Measurements from ENCODE around the gene MAPKBP1. TPM values are rescaled to one million over a fixed set of nuclear protein-coding genes. Genes with fewer than 3 reads are reported as not detected.

MAPKBP1 gene
- total and polyA plus RNA-seq, 2 of the 13 experiments (the other 11 are each of a cell fraction or from before 2014, with no cell fraction given), result 3.0 to 7.3 TPM

DNA sequence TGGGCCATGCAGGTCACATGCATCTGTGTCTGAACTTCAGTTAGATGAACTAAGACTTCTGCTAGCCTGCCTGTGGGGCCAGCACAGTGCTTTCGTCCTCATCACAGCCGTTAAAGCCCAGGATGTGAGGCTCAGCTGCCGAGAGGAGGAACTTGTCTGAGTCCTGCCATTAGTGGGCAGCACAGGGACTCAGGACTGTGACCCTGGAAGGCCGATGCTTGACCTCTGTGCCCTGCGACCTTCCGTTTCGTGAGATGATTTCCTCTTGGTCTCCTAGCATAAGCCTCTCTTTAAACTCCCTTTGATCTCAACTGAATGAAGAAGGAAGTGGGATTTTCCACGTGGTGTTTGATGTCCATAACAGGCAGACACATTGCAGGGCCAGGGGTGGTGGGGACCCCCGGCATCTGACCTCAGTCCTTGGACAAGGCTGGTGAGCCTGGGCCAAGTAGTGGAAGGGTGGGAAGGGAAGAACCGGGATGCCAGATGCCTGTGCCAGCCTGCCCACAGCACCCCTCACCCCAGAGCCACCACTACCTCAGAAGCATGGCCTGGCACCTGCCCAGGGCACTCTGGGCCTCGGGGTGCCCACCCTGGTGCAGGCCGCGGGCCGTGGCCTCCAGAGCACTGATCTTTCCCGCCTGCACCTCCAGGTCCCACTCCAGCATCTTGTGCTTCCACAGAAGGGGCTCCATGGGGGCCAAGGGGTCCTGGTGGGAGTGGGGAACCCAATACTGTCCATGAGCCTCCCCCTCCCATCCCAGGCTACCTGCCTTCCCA lies 86.0 kb downstream of the MAPKBP1 start (continued):
- 0 out of 2 replicates have a peak, but pooled peaks have one; percentile 21 for TF ChIP-seq RAD21 (CRISPR knock-in tag; IDR thresholded peaks at IDR 0.05)
- no peak for TF ChIP-seq MATR3 (CRISPR knock-in tag; IDR thresholded peaks at IDR 0.05)
- no peak for TF ChIP-seq HOXD1 (CRISPR knock-in tag; IDR thresholded peaks at IDR 0.05)
- TF ChIP-seq, protein P1, sequence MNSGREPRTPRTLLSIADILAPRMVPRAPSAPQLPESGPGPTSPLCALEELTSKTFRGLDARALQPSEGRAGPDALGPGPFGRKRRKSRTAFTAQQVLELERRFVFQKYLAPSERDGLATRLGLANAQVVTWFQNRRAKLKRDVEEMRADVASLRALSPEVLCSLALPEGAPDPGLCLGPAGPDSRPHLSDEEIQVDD (CRISPR knock-in tag; IDR thresholded peaks at IDR 0.05; ENCODE audit: borderline replicate concordance), result no peak
- peak; percentile 42; the same call in 1 of the 2 replicates for TF ChIP-seq HDAC1 (CRISPR knock-in tag; IDR thresholded peaks at IDR 0.05)
- peak; percentile 47 for TF ChIP-seq STAG1 (CRISPR knock-in tag; IDR thresholded peaks at IDR 0.05)
- TF ChIP-seq SMAD9 (CRISPR knock-in tag; IDR thresholded peaks at IDR 0.05), result no peak
- peak; percentile 31; the same call in 1 of the 2 replicates for TF ChIP-seq RXRB (CRISPR knock-in tag; IDR thresholded peaks at IDR 0.05; ENCODE audit: borderline replicate concordance)
- TF ChIP-seq ELF1 (CRISPR knock-in tag; IDR thresholded peaks at IDR 0.05), result 0 out of 2 replicates have a peak, but pooled peaks have one; percentile 22
- no peak for TF ChIP-seq ZNF619 (CRISPR knock-in tag; IDR thresholded peaks at IDR 0.05)
- TF ChIP-seq ELF3 (CRISPR knock-in tag; IDR thresholded peaks at IDR 0.05), result peak; percentile 58; the same call in 1 of the 2 replicates
- TF ChIP-seq NR2F1 (CRISPR knock-in tag; IDR thresholded peaks at IDR 0.05), result peak; percentile 92 to 96
- TF ChIP-seq NR2F2 (IDR thresholded peaks at IDR 0.05; ENCODE audit: borderline replicate concordance, low read depth), result peak; percentile 88
- TF ChIP-seq EED (CRISPR knock-in tag; IDR thresholded peaks at IDR 0.05), result no peak
- TF ChIP-seq, protein P2, sequence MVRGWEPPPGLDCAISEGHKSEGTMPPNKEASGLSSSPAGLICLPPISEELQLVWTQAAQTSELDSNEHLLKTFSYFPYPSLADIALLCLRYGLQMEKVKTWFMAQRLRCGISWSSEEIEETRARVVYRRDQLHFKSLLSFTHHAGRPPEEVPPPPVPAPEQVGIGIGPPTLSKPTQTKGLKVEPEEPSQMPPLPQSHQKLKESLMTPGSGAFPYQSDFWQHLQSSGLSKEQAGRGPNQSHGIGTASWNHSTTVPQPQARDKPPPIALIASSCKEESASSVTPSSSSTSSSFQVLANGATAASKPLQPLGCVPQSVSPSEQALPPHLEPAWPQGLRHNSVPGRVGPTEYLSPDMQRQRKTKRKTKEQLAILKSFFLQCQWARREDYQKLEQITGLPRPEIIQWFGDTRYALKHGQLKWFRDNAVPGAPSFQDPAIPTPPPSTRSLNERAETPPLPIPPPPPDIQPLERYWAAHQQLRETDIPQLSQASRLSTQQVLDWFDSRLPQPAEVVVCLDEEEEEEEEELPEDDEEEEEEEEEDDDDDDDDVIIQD (CRISPR knock-in tag; IDR thresholded peaks at IDR 0.05; ENCODE audit: low read depth), result peak; percentile 52; the same call in 1 of the 2 replicates
- TF ChIP-seq FOSL1 (CRISPR knock-in tag; IDR thresholded peaks at IDR 0.05; ENCODE audit: borderline replicate concordance), result no peak
- no peak for TF ChIP-seq ZNF367 (CRISPR knock-in tag; IDR thresholded peaks at IDR 0.05; ENCODE audit: borderline replicate concordance)
- TF ChIP-seq, protein P3, sequence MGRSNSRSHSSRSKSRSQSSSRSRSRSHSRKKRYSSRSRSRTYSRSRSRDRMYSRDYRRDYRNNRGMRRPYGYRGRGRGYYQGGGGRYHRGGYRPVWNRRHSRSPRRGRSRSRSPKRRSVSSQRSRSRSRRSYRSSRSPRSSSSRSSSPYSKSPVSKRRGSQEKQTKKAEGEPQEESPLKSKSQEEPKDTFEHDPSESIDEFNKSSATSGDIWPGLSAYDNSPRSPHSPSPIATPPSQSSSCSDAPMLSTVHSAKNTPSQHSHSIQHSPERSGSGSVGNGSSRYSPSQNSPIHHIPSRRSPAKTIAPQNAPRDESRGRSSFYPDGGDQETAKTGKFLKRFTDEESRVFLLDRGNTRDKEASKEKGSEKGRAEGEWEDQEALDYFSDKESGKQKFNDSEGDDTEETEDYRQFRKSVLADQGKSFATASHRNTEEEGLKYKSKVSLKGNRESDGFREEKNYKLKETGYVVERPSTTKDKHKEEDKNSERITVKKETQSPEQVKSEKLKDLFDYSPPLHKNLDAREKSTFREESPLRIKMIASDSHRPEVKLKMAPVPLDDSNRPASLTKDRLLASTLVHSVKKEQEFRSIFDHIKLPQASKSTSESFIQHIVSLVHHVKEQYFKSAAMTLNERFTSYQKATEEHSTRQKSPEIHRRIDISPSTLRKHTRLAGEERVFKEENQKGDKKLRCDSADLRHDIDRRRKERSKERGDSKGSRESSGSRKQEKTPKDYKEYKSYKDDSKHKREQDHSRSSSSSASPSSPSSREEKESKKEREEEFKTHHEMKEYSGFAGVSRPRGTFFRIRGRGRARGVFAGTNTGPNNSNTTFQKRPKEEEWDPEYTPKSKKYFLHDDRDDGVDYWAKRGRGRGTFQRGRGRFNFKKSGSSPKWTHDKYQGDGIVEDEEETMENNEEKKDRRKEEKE (IDR thresholded peaks at IDR 0.05), result no peak
- TF ChIP-seq, protein P4, sequence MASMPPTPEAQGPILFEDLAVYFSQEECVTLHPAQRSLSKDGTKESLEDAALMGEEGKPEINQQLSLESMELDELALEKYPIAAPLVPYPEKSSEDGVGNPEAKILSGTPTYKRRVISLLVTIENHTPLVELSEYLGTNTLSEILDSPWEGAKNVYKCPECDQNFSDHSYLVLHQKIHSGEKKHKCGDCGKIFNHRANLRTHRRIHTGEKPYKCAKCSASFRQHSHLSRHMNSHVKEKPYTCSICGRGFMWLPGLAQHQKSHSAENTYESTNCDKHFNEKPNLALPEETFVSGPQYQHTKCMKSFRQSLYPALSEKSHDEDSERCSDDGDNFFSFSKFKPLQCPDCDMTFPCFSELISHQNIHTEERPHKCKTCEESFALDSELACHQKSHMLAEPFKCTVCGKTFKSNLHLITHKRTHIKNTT (CRISPR knock-in tag; IDR thresholded peaks at IDR 0.05), result no peak
- TF ChIP-seq GABPB1 (CRISPR knock-in tag; IDR thresholded peaks at IDR 0.05), result peak; percentile 42; the same call in 1 of the 2 replicates
- TF ChIP-seq NR2C2 (CRISPR knock-in tag; IDR thresholded peaks at IDR 0.05; ENCODE audit: borderline replicate concordance), result peak; percentile 85
